Fibroblast of the aortic adventitia (primary cell): ENCODE data around the gene AOAH. TPM values are rescaled to one million over a fixed set of nuclear protein-coding genes. Genes with fewer than 3 reads are reported as not detected.

ENCODE experiments used
- DNase-seq: peaks from one replicate; pipeline ENCODE4 v3.0.0-alpha.2; 2010; ENCODE audit warnings: low read depth
- H3K4me3 ChIP-seq: 2 replicates; pipeline ENCODE4 v1.5.1; 2011; ENCODE audit warnings: low read depth, mild to moderate bottlenecking, control low read depth, low read length, moderate library complexity
- CTCF ChIP-seq: IDR thresholded peaks from 2 replicates; pipeline ENCODE4 v1.5.1; 2011; ENCODE audit warnings: mild to moderate bottlenecking, low read length, control low read depth, inconsistent platforms; ENCODE audit not compliant: insufficient read depth
- total RNA-seq: library from RNA; depleted of rRNA; stranded (reverse); fragments of >200 nt; gene quantifications from 2 replicates; pipeline ENCODE4 v1.2.3, GENCODE V29; 2012; ENCODE audit warnings: low replicate concordance

The AOAH gene
- total RNA-seq, 1 donor: not detected

- DNase-seq: no peak
- no peak for TF ChIP-seq CTCF
- no peak overlapping the region for H3K4me3 ChIP-seq
Observed at GRCh38 chr7:36673703-36674102, 50.6 kb downstream of the AOAH start.

GRCh38 chr7:36671432-36671829, 52.9 kb downstream of the AOAH start:
- TF ChIP-seq CTCF: no peak
- no peak for DNase-seq

GRCh38 chr7:36670585-36671431, 53.5 kb downstream of the AOAH start:
- DNase-seq: peak; percentile 78
- peak; percentile 97 for TF ChIP-seq CTCF
- no peak overlapping the region for H3K4me3 ChIP-seq

More at GRCh38 chr7:36671432-36671829, 52.9 kb downstream of the AOAH start:
- H3K4me3 ChIP-seq: no peak overlapping the region

- DNase-seq: no peak
- no peak for TF ChIP-seq CTCF
- no peak overlapping the region for H3K4me3 ChIP-seq
Observed at GRCh38 chr7:36668750-36669149, 55.5 kb downstream of the AOAH start.

- no peak for DNase-seq
- no peak for TF ChIP-seq CTCF
- H3K4me3 ChIP-seq: no peak overlapping the region
Observed at GRCh38 chr7:36668080-36668479, 56.2 kb downstream of the AOAH start.

GRCh38 chr7:36667007-36667745, 57.1 kb downstream of the AOAH start:
- peak; percentile 37 for DNase-seq
- no peak for TF ChIP-seq CTCF
- no peak overlapping the region for H3K4me3 ChIP-seq
